MM.1S (cell line): ENCODE results near the gene PGM3.

Experiments
- EZH2 ChIP-seq: fragments of 300-600 bp; sonication (generic); optimal IDR thresholded peaks from 2 replicates; pipeline ENCODE3; 2017; ENCODE audit warnings: low read depth, mild to moderate bottlenecking, antibody characterized with exemption, low read length, mixed read lengths
- EZH2phosphoT487 ChIP-seq: fragments of 300-600 bp; sonication (generic); IDR thresholded peaks from 2 replicates; pipeline ENCODE4 v1.6.1; 2018; ENCODE audit warnings: antibody characterized with exemption, low read length
- TF ChIP-seq, protein P1 (sequence below): fragments of 300-600 bp; sonication (generic); IDR thresholded peaks from 2 replicates; pipeline ENCODE4 v1.5.1; 2016; ENCODE audit warnings: antibody characterized with exemption, low read length, mixed read lengths

DNA sequence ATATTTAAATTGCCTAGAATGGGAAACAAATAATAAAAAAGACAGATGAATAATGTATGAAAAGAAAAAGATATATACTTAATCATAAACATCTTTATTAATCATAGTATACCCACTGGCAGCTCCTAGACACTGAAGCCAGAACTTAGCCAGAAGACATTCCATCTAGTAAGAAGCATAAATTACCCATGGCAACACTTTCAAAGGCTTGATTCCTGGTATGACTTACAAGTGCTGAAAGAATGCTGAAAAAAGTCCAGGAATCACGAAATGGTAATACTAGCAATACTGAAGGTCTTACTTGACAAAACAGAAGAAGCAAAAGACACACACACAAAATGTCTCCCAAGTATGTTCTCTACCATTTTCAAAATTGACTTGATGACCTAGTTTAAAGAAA, 38.1 kb upstream of the PGM3 start:
- TF ChIP-seq, protein P1, sequence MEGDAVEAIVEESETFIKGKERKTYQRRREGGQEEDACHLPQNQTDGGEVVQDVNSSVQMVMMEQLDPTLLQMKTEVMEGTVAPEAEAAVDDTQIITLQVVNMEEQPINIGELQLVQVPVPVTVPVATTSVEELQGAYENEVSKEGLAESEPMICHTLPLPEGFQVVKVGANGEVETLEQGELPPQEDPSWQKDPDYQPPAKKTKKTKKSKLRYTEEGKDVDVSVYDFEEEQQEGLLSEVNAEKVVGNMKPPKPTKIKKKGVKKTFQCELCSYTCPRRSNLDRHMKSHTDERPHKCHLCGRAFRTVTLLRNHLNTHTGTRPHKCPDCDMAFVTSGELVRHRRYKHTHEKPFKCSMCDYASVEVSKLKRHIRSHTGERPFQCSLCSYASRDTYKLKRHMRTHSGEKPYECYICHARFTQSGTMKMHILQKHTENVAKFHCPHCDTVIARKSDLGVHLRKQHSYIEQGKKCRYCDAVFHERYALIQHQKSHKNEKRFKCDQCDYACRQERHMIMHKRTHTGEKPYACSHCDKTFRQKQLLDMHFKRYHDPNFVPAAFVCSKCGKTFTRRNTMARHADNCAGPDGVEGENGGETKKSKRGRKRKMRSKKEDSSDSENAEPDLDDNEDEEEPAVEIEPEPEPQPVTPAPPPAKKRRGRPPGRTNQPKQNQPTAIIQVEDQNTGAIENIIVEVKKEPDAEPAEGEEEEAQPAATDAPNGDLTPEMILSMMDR, result no peak
- no peak for TF ChIP-seq EZH2
- no peak for TF ChIP-seq EZH2phosphoT487
